Measurements from ENCODE around the gene PCDHGB3.
A peak's percentile ranks its signal among the peaks of the same experiment; 100 is the strongest.
"Not testable (repeated sequence)": the region's sequence is repeated elsewhere in the genome, so short reads cannot be mapped to it uniquely, and the experiment has no call there.

PCDHGB3 gene

DNA sequence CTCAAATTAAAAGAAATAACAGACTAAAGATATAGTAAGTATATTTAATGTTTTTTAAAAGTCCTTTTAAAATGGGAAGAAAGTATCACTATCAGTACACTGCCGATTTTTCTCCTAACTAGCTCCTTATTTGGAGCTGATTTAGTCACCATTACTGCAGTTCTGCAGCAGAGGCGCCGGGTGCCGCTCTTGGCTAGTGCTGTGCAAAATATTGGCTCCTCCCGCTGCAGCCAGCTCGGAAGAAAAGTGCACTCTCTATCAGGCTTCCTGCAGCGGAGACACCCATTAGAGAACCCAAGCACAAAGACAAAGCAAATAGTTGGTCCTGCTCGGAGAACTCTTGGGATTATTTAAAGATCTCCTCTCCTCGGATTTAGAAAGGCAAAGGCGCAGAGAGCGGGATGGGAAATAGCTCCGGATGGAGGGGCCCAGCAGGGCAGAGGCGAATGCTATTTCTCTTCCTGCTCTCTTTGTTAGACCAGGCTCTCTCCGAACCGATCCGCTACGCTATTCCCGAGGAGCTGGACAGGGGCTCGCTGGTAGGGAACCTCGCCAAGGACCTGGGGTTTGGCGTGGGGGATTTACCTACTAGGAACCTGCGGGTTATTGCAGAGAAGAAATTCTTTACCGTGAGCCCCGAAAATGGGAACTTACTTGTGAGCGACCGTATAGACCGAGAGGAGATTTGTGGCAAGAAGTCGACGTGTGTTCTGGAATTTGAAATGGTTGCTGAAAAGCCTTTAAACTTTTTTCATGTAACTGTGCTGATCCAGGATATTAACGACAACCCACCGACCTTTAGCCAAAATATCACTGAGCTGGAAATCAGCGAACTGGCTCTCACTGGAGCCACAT lies at the start of gene PCDHGB3:
Gene PCDHGB3, plus strand, starts transcription at position 249 of the 855 bp plus-strand sequence. Its CDS starts 153 bp downstream, at position 402.
- DNase-seq (ENCODE audit: low read depth) = no peak

- DNase-seq (ENCODE audit: low read depth) = no peak
These were observed 47.8 kb upstream of the PCDHGB3 start for GRCh38 chr5:141322261-141322660.

- DNase-seq (ENCODE audit: low read depth) = peak; percentile 50
These were observed 43.8 kb upstream of the PCDHGB3 start for GRCh38 chr5:141326088-141326854.

DNA sequence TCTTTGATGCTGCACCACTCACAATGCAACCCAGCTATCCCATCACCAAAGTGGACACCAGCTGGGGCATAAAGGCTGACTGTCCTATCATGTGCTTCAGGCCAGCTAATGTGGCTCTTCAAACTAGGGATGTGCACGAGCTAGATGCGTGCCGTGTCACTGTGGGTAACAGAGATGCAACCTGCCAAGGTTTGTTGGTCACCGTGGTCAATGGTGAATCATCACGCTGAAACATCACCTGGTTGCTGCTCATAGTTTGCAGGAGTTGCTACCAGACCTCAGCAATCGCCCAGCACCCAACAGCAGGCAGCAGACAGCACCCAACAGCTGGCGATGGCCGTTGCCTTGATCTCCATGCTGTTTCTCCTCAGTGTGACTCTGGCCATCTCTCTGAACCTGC lies 41.8 kb upstream of the PCDHGB3 start:
- DNase-seq (ENCODE audit: low read depth) = no peak

GRCh38 chr5:141330299-141331080 lies 39.6 kb upstream of the PCDHGB3 start, which contains the start of gene PCDHGA1:
TSS of gene PCDHGA1 (plus strand) at chr5:141330514.
- DNase-seq (ENCODE audit: low read depth) = no peak

GRCh38 chr5:141332571-141332970 lies 37.5 kb upstream of the PCDHGB3 start:
- not testable (repeated sequence) for DNase-seq (ENCODE audit: low read depth)

DNA sequence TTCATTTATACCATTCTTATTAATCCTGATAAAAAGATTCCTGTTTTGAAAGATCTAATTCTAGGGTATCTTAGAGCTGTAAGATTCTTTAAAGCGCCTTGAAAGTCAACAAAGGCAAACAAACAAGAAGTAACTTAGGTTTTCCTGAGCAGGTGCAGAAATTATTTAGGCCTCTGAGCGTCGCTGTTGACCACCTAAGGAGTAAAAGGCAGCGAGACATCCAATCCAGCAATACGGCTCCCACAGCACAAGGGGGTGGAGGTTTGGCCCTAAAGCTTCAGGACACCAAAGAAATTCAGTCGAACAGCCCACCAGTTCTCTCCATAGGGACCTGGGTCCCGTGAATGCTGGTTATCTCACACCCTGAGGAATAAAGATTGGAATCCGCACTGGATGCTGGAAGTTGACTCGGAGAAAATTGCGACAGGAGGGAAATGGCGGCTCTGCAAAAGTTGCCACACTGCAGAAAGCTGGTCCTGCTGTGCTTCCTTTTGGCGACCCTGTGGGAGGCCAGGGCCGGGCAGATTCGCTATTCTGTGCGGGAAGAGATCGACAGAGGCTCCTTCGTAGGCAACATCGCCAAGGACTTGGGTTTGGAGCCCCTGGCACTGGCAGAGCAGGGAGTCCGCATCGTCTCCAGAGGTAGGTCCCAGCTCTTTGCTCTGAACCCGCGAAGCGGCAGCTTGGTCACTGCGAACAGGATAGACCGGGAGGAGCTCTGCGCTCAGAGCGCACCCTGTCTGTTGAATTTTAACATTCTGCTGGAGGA lies 31.3 kb upstream of the PCDHGB3 start, which contains the start of gene PCDHGA2:
Gene PCDHGA2, plus strand, starts transcription at position 223 of the 769 bp plus-strand sequence.
- DNase-seq (ENCODE audit: low read depth) = no peak

- not testable (repeated sequence) for DNase-seq (ENCODE audit: low read depth)
These were observed 29.2 kb upstream of the PCDHGB3 start for GRCh38 chr5:141340781-141341354.

- no peak for DNase-seq (ENCODE audit: low read depth)
These were observed 27.3 kb upstream of the PCDHGB3 start for GRCh38 chr5:141342773-141343172.

DNA sequence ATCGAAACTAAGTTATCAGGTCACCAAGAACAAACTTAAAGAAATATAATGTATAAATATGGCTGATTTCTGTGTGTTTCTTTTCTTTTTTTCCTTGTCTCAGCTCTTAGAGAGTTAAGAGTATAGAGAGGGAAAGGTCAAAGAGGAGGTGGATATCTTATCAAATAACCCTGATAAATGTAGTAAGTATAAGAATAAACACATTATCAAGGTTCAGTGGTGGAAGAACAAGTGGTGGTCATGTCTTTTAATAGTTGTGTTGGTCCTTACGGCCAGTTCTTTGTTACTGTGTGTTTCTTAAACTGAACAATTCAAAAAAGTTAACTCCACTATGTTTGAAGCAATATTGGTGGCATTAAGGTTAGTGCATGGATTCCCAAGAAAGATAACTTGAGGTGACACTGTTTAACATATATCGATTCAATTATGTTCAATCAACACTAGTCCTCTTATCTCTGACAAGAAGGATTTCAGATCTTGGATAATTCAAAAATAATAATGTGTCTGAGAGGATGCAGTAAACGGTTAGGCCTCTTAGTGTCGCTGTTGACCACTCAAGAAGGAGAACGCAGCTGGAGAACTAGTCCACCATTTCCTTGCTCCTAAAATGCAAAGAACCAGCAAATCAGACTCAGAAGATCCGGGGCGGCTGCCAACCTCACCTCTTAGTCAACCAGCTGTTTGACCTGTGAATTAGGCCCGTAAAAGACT lies 26.6 kb upstream of the PCDHGB3 start, which contains the start of gene PCDHGA3:
Gene PCDHGA3, plus strand, starts transcription at position 588 of the 711 bp plus-strand sequence. CDS start 205 bp downstream, outside the sequence.
- DNase-seq (ENCODE audit: low read depth) = no peak

DNA sequence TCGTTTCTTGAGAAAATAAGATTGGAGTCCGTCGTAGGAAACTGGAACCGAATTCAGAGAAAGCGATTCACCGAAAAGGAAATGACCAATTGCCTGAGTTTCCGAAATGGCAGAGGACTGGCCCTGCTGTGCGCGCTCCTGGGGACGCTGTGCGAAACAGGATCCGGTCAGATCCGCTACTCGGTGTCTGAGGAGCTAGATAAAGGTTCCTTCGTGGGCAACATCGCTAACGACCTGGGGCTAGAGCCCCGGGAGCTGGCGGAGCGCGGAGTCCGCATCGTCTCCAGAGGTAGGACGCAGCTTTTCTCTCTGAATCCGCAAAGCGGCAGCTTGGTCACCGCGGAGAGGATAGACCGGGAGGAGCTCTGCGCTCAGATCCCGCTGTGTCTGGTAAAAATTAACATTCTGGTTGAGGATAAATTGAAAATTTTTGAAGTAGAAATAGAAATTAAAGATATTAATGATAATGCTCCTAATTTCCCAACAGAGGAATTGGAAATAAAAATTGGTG lies 26.0 kb upstream of the PCDHGB3 start:
- no peak for DNase-seq (ENCODE audit: low read depth)

DNA sequence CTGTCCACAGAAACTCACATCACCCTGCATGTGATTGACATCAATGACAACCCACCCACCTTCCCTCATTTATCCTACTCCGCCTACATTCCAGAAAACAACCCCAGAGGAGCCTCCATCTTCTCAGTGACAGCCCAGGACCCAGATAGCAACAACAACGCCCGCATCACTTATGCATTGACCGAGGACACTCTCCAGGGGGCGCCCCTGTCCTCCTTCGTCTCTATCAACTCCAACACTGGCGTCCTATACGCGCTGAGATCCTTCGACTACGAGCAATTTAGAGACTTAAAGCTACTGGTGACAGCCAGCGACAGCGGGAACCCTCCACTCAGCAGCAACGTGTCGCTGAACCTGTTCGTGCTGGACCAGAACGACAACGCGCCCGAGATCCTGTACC lies 24.7 kb upstream of the PCDHGB3 start:
- DNase-seq (ENCODE audit: low read depth) = no peak

DNA sequence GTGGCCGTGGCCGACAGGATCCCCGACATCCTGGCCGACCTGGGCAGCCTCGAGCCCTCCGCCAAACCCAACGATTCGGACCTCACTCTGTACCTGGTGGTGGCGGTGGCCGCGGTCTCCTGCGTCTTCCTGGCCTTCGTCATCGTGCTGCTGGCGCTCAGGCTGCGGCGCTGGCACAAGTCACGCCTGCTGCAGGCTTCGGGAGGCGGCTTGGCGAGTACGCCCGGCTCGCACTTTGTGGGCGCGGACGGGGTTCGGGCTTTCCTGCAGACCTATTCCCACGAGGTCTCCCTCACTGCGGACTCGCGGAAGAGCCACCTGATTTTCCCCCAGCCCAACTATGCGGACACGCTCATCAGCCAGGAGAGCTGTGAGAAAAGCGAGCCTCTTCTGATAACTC lies 24.0 kb upstream of the PCDHGB3 start:
- not testable (repeated sequence) for DNase-seq (ENCODE audit: low read depth)

DNA sequence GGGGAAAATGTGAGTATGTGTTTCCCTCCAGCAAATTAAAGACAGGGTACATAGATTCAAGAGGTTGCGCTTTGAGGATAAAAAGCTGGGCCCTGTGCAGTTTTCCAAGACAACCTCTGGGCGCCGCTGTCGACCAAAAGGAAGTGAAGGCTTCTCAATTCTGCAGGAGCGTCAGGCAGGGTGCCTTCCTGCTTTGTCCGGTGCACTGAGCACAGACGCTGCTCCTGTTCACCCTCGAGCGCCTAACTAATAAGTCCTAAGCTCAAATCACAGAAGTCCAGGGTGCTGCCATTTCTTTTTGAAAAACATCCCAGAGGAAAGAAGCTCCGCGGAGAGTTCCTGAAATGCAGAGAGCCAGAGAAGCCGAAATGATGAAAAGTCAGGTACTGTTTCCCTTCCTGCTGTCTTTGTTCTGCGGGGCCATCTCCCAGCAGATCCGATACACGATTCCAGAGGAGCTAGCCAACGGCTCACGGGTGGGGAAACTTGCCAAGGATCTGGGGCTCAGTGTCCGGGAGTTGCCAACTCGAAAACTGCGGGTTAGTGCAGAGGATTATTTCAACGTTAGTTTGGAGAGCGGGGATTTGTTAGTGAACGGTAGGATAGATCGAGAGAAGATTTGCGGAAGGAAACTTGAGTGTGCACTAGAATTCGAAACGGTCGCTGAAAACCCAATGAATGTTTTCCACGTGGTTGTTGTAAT lies 20.0 kb upstream of the PCDHGB3 start, which contains the start of gene PCDHGB1:
Gene PCDHGB1, plus strand, starts transcription at position 183 of the 703 bp plus-strand sequence. Its CDS starts 162 bp downstream, at position 345.
- DNase-seq (ENCODE audit: low read depth) = peak; percentile 11

- DNase-seq (ENCODE audit: low read depth) = no peak
These were observed 18.5 kb upstream of the PCDHGB3 start for GRCh38 chr5:141351591-141351990.

DNA sequence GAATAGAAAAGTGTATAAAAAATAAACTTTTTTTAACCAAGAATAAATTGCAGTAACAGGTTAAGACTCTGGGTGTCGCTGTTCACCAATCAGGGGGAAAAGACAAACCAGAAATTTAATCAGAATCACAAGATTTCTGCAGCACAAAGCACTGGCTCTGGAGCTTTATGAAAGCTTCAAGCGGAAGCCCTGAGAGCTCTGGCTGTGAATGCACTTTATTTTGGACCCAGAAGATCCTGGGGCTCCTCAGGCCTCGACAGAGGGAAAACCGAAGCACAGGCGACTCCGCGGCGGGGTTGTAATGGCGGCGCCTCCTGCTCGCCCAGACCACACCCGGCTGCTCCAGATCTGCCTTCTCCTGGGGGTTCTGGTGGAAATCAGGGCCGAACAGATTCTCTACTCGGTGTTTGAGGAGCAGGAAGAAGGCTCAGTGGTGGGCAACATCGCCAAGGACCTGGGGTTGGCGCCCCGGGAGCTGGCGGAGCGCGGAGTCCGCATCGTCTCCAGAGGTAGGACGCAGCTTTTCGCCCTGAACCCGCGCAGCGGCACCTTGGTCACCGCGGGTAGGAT lies 15.1 kb upstream of the PCDHGB3 start, which contains the start of gene PCDHGA4:
Gene PCDHGA4, plus strand, starts transcription at position 122 of the 570 bp plus-strand sequence. Its CDS starts 87 bp downstream, at position 209.
- DNase-seq (ENCODE audit: low read depth) = no peak

GRCh38 chr5:141355641-141356040 lies 14.4 kb upstream of the PCDHGB3 start:
- DNase-seq (ENCODE audit: low read depth) = no peak

GRCh38 chr5:141356133-141356532 lies 13.9 kb upstream of the PCDHGB3 start:
- DNase-seq (ENCODE audit: low read depth) = no peak

- no peak for DNase-seq (ENCODE audit: low read depth)
These were observed 13.1 kb upstream of the PCDHGB3 start for GRCh38 chr5:141356950-141357349.

All from activated T-cell treated with anti-CD3 and anti-CD28 coated beads for 1 hour (primary cell).